ENCODE data around the gene CRB1.

DNA sequence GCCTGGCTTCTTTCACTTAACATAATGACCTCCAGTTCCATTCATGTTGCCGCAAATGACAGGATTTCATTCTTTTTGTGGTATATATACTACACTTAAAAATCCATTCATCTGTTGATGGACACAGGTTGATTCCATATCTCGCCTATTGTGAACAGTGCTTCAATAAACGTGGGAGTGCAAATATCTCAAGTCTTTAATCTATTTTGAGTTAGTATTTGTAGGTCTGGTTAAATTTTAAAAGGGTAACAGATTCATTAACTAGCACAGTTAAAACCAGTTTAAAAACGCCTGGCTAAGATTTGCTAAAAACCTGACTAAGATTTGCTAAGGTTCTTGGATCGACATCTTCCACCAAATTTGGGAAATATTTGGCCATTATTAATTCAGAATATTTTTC is 45.7 kb downstream of the CRB1 start:
- TF ChIP-seq ZNF331 (CRISPR knock-in tag; IDR thresholded peaks at IDR 0.05; ENCODE audit: low read depth) (no peak), ETS1 (IDR thresholded peaks at IDR 0.05) (no peak), EZH2phosphoT487 (IDR thresholded peaks at IDR 0.05; ENCODE audit: unreplicated experiment) (no peak), CREB1 (CRISPR knock-in tag; IDR thresholded peaks at IDR 0.05; ENCODE audit: low read depth) (no peak), ZNF114 (CRISPR knock-in tag; IDR thresholded peaks at IDR 0.05) (no peak), EZH2 (IDR thresholded peaks at IDR 0.05; ENCODE audit: low read depth, unreplicated experiment) (no peak), ZNF462 (CRISPR knock-in tag; IDR thresholded peaks at IDR 0.05) (no peak), POLR2AphosphoS5 (IDR thresholded peaks at IDR 0.05; ENCODE audit: low read depth) (no peak), JUNB (IDR thresholded peaks at IDR 0.05; ENCODE audit: unreplicated experiment) (no peak), STAT1 (IDR thresholded peaks at IDR 0.05; ENCODE audit: unreplicated experiment) (no peak)
- TF ChIP-seq, protein P1, sequence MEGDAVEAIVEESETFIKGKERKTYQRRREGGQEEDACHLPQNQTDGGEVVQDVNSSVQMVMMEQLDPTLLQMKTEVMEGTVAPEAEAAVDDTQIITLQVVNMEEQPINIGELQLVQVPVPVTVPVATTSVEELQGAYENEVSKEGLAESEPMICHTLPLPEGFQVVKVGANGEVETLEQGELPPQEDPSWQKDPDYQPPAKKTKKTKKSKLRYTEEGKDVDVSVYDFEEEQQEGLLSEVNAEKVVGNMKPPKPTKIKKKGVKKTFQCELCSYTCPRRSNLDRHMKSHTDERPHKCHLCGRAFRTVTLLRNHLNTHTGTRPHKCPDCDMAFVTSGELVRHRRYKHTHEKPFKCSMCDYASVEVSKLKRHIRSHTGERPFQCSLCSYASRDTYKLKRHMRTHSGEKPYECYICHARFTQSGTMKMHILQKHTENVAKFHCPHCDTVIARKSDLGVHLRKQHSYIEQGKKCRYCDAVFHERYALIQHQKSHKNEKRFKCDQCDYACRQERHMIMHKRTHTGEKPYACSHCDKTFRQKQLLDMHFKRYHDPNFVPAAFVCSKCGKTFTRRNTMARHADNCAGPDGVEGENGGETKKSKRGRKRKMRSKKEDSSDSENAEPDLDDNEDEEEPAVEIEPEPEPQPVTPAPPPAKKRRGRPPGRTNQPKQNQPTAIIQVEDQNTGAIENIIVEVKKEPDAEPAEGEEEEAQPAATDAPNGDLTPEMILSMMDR (conservative IDR thresholded peaks at IDR 0.05; ENCODE audit: low read depth in 2 of 2) = no peak
- TF ChIP-seq, protein P2, sequence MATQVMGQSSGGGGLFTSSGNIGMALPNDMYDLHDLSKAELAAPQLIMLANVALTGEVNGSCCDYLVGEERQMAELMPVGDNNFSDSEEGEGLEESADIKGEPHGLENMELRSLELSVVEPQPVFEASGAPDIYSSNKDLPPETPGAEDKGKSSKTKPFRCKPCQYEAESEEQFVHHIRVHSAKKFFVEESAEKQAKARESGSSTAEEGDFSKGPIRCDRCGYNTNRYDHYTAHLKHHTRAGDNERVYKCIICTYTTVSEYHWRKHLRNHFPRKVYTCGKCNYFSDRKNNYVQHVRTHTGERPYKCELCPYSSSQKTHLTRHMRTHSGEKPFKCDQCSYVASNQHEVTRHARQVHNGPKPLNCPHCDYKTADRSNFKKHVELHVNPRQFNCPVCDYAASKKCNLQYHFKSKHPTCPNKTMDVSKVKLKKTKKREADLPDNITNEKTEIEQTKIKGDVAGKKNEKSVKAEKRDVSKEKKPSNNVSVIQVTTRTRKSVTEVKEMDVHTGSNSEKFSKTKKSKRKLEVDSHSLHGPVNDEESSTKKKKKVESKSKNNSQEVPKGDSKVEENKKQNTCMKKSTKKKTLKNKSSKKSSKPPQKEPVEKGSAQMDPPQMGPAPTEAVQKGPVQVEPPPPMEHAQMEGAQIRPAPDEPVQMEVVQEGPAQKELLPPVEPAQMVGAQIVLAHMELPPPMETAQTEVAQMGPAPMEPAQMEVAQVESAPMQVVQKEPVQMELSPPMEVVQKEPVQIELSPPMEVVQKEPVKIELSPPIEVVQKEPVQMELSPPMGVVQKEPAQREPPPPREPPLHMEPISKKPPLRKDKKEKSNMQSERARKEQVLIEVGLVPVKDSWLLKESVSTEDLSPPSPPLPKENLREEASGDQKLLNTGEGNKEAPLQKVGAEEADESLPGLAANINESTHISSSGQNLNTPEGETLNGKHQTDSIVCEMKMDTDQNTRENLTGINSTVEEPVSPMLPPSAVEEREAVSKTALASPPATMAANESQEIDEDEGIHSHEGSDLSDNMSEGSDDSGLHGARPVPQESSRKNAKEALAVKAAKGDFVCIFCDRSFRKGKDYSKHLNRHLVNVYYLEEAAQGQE (IDR thresholded peaks at IDR 0.05; ENCODE audit: unreplicated experiment) = no peak
